Liver (tissue), 9 donors: ENCODE data around the gene TSPO2. TPM values are rescaled to one million over a fixed set of nuclear protein-coding genes. Genes with fewer than 3 reads are reported as not detected.

Experiments used
- DNase-seq: peaks from one replicate; pipeline ENCODE4 v3.0.0-alpha.2; 2017; ENCODE audit warnings: low spot score
- H3K27ac ChIP-seq, 2 donors: one replicate each; pipeline ENCODE4 v1.7.0; 2013; ENCODE audit warnings: inconsistent platforms in 2 of 2, low read length in 2 of 2, control low read depth in 1 of 2, low read depth in 1 of 2, mild to moderate bottlenecking in 1 of 2
- H3K27me3 ChIP-seq, 4 donors: one replicate each; pipeline versions ENCODE4 v1.6.1 to v1.7.0; 2013; ENCODE audit warnings: low read length in 3 of 4, inconsistent platforms in 1 of 4, mild to moderate bottlenecking in 1 of 4, moderate library complexity in 1 of 4; ENCODE audit not compliant: control insufficient read depth in 4 of 4, insufficient read depth in 4 of 4
- H3K36me3 ChIP-seq, 4 donors: one replicate each; pipeline versions ENCODE4 v1.6.1 to v1.7.0; 2013; ENCODE audit warnings: low read length in 3 of 4, mild to moderate bottlenecking in 3 of 4, low read depth in 1 of 4, moderate library complexity in 1 of 4; ENCODE audit not compliant: control insufficient read depth in 4 of 4, insufficient read depth in 3 of 4
- H3K4me1 ChIP-seq, 4 donors: one replicate each; pipeline versions ENCODE4 v1.6.1 to v1.7.0; 2013; ENCODE audit warnings: low read length in 3 of 4, mild to moderate bottlenecking in 3 of 4, moderate library complexity in 1 of 4; ENCODE audit not compliant: control insufficient read depth in 4 of 4, insufficient read depth in 4 of 4
- H3K4me3 ChIP-seq, 3 donors: one replicate each; pipeline versions ENCODE4 v1.6.1 to v1.7.0; 2013; ENCODE audit warnings: low read length in 3 of 3, control low read depth in 1 of 3, low read depth in 1 of 3, mild to moderate bottlenecking in 1 of 3
- H3K9ac ChIP-seq, 2 donors: one replicate each; pipeline ENCODE4 v1.7.0; 2013; ENCODE audit warnings: low read length in 2 of 2, mild to moderate bottlenecking in 2 of 2, moderate library complexity in 2 of 2, control low read depth in 1 of 2, low read depth in 1 of 2
- H3K9me3 ChIP-seq, 4 donors: one replicate each; pipeline versions ENCODE4 v1.6.1 to v1.7.0; 2013; ENCODE audit warnings: low read length in 3 of 4; ENCODE audit not compliant: control insufficient read depth in 4 of 4
- EGR1 ChIP-seq, 2 donors: IDR thresholded peaks; 2 replicates each; pipeline ENCODE4 v1.6.1; 2016 to 2018; ENCODE audit warnings: antibody characterized with exemption in 2 of 2, low read depth in 2 of 2
- FOXA1 ChIP-seq: IDR thresholded peaks from 2 replicates; pipeline ENCODE4 v1.6.1; 2016; ENCODE audit warnings: antibody characterized with exemption
- FOXA2 ChIP-seq: IDR thresholded peaks from 2 replicates; pipeline ENCODE4 v1.6.1; 2016; ENCODE audit warnings: antibody characterized with exemption
- GABPA ChIP-seq, 2 donors: IDR thresholded peaks in 1 of 2; conservative IDR thresholded peaks in 1 of 2; 2 replicates each; pipeline ENCODE4 v1.6.1; 2016; ENCODE audit warnings: antibody characterized with exemption in 2 of 2, mild to moderate bottlenecking in 1 of 2, moderate library complexity in 1 of 2
- HNF4A ChIP-seq, 2 donors: conservative IDR thresholded peaks; 2 replicates each; pipeline ENCODE4 v1.6.1; 2016; ENCODE audit warnings: antibody characterized with exemption in 2 of 2, mild to moderate bottlenecking in 2 of 2
- HNF4G ChIP-seq: IDR thresholded peaks from 2 replicates; pipeline ENCODE4 v1.6.1; 2016; ENCODE audit warnings: antibody characterized with exemption
- JUND ChIP-seq, 2 donors: IDR thresholded peaks; 2 replicates each; pipeline ENCODE4 v1.6.1; 2016; ENCODE audit warnings: antibody characterized with exemption in 2 of 2
- NR2F2 ChIP-seq: IDR thresholded peaks from 2 replicates; pipeline ENCODE4 v1.6.1; 2016; ENCODE audit warnings: antibody characterized with exemption
- RAD21 ChIP-seq, 2 donors: IDR thresholded peaks; 2 replicates each; pipeline ENCODE4 v1.6.1; 2016; ENCODE audit warnings: antibody characterized with exemption in 2 of 2, mild to moderate bottlenecking in 2 of 2
- RXRA ChIP-seq, 2 donors: IDR thresholded peaks; 2 replicates each; pipeline ENCODE4 v1.6.1; 2017 to 2018; ENCODE audit warnings: antibody characterized with exemption in 2 of 2, mild to moderate bottlenecking in 1 of 2
- SP1 ChIP-seq: IDR thresholded peaks from 2 replicates; pipeline ENCODE4 v1.6.1; 2018; ENCODE audit warnings: antibody characterized with exemption, mild to moderate bottlenecking
- TAF1 ChIP-seq: conservative IDR thresholded peaks from 2 replicates; pipeline ENCODE4 v1.6.1; 2016; ENCODE audit warnings: antibody characterized with exemption, mild to moderate bottlenecking
- YY1 ChIP-seq: IDR thresholded peaks from 2 replicates; pipeline ENCODE4 v1.6.1; 2016; ENCODE audit warnings: antibody characterized with exemption, mild to moderate bottlenecking
- WGBS: extraction: QIAGEN DNeasy Blood & Tissue Kit; methylation state at CpG from one replicate; pipeline ENCODE4 v1.1.7; 2013; 5-methylcytosine and 5-hydroxymethylcytosine counted together
- polyA plus RNA-seq, 2 donors: library from polyadenylated mRNA; stranded (reverse) in 1 of 2; unstranded in 1 of 2; fragments of 200-250 nt in 1 of 2; fragments of >200 nt in 1 of 2; fragmentation: Nextera tagmentation in 1 of 2; extraction: Ambion mirVana in 1 of 2; gene quantifications; one replicate each; pipeline versions ENCODE4 v1.2.1 to v1.2.3, GENCODE V29; 2013 to 2015
- total RNA-seq, 2 donors: library from RNA; depleted of rRNA; stranded (reverse); fragments of >200 nt; gene quantifications; one replicate each; pipeline ENCODE4 v1.2.3, GENCODE V29; 2014
- TF ChIP-seq, protein P1 (sequence below): IDR thresholded peaks from 2 replicates; pipeline ENCODE4 v1.6.1; 2016; ENCODE audit warnings: antibody characterized with exemption
- TF ChIP-seq, protein P2 (sequence below): fragments of 150-350 bp; IDR thresholded peaks from 2 replicates; pipeline ENCODE4 v1.5.1; 2017; ENCODE audit warnings: improper control_type of control experiment, low read depth, low read length; ENCODE audit not compliant: missing input control
- TF ChIP-seq, protein P3 (sequence below): IDR thresholded peaks from 2 replicates; pipeline ENCODE4 v1.6.1; 2016; ENCODE audit warnings: antibody characterized with exemption, mild to moderate bottlenecking
- TF ChIP-seq, protein P4 (sequence below): IDR thresholded peaks from 2 replicates; pipeline ENCODE4 v1.6.1; 2016; ENCODE audit warnings: antibody characterized with exemption
- donor health status: healthy.
- donor health status: healthy.
- donor health status: healthy.
- donor health status: healthy.
- donor health status: healthy.

Gene TSPO2
- total and polyA plus RNA-seq, 4 donors, result 0.25 to 64.9 (median 0.43) TPM

DNA sequence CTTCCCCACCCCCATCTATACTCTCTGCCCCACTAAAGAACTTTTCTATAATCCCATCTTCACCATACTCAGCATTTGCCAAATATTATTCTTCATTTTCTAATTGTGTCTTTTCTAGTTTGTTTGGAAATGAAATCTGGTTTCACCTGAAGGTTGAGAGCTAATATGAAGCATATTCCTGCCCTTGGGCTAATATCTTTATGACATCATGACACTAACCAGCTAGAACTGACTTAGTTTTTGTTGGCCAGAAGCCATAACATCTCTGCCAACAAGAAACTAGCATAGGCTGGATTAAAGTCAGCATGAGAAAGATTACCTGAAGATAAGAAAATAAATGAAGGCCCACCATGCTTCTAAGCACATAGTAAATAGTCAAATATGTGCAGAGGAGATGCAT, 20.0 kb upstream of the TSPO2 start:
- Histone ChIP-seq H3K27me3 (no peaks in the 10 kb centered on the region), H3K36me3 (peaks cover 0 to 3% (median under 1%) of the 10 kb centered on the region in 4 donors), H3K9me3 (no peaks in the 10 kb centered on the region), H3K4me3 (no peak overlapping the region), H3K4me1 (peaks cover 0 to 3% (median 1%) of the 10 kb centered on the region in 4 donors), H3K27ac (no peak overlapping the region), H3K9ac (no peak overlapping the region)
- TF ChIP-seq HNF4G (no peak), EGR1 (IDR thresholded peaks at IDR 0.05; ENCODE audit: low read depth in 2 of 2) (no peak), TAF1 (no peak), YY1 (no peak), NR2F2 (no peak), RAD21 (IDR thresholded peaks at IDR 0.05) (no peak)
- DNase-seq, result no peak

DNA sequence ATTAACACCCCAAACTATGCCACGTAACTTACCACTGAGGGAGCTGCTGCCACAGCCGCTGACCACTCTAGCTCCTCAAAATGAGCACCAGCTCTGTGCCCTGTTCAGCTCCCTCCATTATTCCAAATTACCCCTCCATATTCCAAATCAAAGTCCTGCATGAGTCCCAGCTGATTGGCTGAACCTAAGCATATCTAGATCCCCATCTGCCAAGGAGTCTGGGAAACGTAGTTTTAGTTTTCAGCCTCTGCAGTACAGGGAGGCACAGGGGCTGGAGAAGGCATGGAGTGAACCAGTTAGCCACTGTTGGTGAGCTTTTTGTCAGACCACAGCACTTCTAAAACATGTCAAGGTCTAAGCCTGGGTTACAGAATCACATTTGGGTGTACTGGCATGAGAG, 19.2 kb upstream of the TSPO2 start:
- DNase-seq, result no peak
- TF ChIP-seq, protein P1, sequence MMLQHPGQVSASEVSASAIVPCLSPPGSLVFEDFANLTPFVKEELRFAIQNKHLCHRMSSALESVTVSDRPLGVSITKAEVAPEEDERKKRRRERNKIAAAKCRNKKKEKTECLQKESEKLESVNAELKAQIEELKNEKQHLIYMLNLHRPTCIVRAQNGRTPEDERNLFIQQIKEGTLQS, result no peak
- TF ChIP-seq RAD21 (IDR thresholded peaks at IDR 0.05) (no peak), HNF4A (conservative IDR thresholded peaks at IDR 0.05) (no peak), YY1 (no peak), SP1 (no peak), TAF1 (no peak), HNF4G (no peak), FOXA2 (no peak), FOXA1 (no peak), RXRA (IDR thresholded peaks at IDR 0.05) (no peak), GABPA (IDR thresholded peaks at IDR 0.05 in 1 of 2, conservative IDR thresholded peaks at IDR 0.05 in 1 of 2) (no peak), JUND (IDR thresholded peaks at IDR 0.05) (no peak)
- TF ChIP-seq, protein P2, sequence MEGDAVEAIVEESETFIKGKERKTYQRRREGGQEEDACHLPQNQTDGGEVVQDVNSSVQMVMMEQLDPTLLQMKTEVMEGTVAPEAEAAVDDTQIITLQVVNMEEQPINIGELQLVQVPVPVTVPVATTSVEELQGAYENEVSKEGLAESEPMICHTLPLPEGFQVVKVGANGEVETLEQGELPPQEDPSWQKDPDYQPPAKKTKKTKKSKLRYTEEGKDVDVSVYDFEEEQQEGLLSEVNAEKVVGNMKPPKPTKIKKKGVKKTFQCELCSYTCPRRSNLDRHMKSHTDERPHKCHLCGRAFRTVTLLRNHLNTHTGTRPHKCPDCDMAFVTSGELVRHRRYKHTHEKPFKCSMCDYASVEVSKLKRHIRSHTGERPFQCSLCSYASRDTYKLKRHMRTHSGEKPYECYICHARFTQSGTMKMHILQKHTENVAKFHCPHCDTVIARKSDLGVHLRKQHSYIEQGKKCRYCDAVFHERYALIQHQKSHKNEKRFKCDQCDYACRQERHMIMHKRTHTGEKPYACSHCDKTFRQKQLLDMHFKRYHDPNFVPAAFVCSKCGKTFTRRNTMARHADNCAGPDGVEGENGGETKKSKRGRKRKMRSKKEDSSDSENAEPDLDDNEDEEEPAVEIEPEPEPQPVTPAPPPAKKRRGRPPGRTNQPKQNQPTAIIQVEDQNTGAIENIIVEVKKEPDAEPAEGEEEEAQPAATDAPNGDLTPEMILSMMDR, result no peak
- TF ChIP-seq, protein P3, sequence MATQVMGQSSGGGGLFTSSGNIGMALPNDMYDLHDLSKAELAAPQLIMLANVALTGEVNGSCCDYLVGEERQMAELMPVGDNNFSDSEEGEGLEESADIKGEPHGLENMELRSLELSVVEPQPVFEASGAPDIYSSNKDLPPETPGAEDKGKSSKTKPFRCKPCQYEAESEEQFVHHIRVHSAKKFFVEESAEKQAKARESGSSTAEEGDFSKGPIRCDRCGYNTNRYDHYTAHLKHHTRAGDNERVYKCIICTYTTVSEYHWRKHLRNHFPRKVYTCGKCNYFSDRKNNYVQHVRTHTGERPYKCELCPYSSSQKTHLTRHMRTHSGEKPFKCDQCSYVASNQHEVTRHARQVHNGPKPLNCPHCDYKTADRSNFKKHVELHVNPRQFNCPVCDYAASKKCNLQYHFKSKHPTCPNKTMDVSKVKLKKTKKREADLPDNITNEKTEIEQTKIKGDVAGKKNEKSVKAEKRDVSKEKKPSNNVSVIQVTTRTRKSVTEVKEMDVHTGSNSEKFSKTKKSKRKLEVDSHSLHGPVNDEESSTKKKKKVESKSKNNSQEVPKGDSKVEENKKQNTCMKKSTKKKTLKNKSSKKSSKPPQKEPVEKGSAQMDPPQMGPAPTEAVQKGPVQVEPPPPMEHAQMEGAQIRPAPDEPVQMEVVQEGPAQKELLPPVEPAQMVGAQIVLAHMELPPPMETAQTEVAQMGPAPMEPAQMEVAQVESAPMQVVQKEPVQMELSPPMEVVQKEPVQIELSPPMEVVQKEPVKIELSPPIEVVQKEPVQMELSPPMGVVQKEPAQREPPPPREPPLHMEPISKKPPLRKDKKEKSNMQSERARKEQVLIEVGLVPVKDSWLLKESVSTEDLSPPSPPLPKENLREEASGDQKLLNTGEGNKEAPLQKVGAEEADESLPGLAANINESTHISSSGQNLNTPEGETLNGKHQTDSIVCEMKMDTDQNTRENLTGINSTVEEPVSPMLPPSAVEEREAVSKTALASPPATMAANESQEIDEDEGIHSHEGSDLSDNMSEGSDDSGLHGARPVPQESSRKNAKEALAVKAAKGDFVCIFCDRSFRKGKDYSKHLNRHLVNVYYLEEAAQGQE, result no peak
- TF ChIP-seq, protein P4, sequence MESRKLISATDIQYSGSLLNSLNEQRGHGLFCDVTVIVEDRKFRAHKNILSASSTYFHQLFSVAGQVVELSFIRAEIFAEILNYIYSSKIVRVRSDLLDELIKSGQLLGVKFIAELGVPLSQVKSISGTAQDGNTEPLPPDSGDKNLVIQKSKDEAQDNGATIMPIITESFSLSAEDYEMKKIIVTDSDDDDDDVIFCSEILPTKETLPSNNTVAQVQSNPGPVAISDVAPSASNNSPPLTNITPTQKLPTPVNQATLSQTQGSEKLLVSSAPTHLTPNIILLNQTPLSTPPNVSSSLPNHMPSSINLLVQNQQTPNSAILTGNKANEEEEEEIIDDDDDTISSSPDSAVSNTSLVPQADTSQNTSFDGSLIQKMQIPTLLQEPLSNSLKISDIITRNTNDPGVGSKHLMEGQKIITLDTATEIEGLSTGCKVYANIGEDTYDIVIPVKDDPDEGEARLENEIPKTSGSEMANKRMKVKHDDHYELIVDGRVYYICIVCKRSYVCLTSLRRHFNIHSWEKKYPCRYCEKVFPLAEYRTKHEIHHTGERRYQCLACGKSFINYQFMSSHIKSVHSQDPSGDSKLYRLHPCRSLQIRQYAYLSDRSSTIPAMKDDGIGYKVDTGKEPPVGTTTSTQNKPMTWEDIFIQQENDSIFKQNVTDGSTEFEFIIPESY, result no peak
- 96% methylated on average over 3 of the region's 3 CpGs for WGBS

More for the DNA sequence above, 19.2 kb upstream of the TSPO2 start:
- H3K27ac ChIP-seq, result no peak overlapping the region
- no peaks in the 10 kb centered on the region for H3K9me3 ChIP-seq
- no peaks in the 10 kb centered on the region for H3K27me3 ChIP-seq
- H3K4me1 ChIP-seq, result peaks cover 0 to 6% (median 4%) of the 10 kb centered on the region in 4 donors
- peaks cover 0 to 3% (median 1%) of the 10 kb centered on the region in 4 donors for H3K36me3 ChIP-seq
- no peak overlapping the region for H3K4me3 ChIP-seq
- no peak overlapping the region for H3K9ac ChIP-seq
